Measurements from ENCODE around the gene TPTE2. TPM values are rescaled to one million over a fixed set of nuclear protein-coding genes. Genes with fewer than 3 reads are reported as not detected.

Gene TPTE2
- total RNA-seq, 1 donor from 2014 or later = not detected

- H3K4me3 Mint-ChIP-seq (ENCODE audit: unreplicated experiment) = no peak overlapping the region
- H3K9me3 Mint-ChIP-seq (ENCODE audit: unreplicated experiment) = peaks cover 7% of the 10 kb centered on the region
- H3K27me3 Mint-ChIP-seq (ENCODE audit: unreplicated experiment) = peaks cover 3% of the 10 kb centered on the region
- H3K36me3 Mint-ChIP-seq (ENCODE audit: unreplicated experiment) = no peaks in the 10 kb centered on the region
- no peak for DNase-seq (ENCODE audit: extremely low spot score, unreplicated experiment)
- no peak for TF ChIP-seq CTCF (IDR thresholded peaks at IDR 0.05)
- H3K4me1 Mint-ChIP-seq (ENCODE audit: unreplicated experiment) = peaks cover 3% of the 10 kb centered on the region
- H3K27ac Mint-ChIP-seq (ENCODE audit: unreplicated experiment) = no peak overlapping the region
Measured at GRCh38 chr13:19586904-19587634, 25.7 kb upstream of the TPTE2 start.

- no peak for TF ChIP-seq CTCF (IDR thresholded peaks at IDR 0.05)
- H3K4me1 Mint-ChIP-seq (ENCODE audit: unreplicated experiment) = no peaks in the 10 kb centered on the region
- DNase-seq (ENCODE audit: extremely low spot score, unreplicated experiment) = no peak
- no peak overlapping the region for H3K4me3 Mint-ChIP-seq (ENCODE audit: unreplicated experiment)
- H3K27ac Mint-ChIP-seq (ENCODE audit: unreplicated experiment) = no peak overlapping the region
- H3K9me3 Mint-ChIP-seq (ENCODE audit: unreplicated experiment) = peaks cover 7% of the 10 kb centered on the region
- H3K27me3 Mint-ChIP-seq (ENCODE audit: unreplicated experiment) = peaks cover 3% of the 10 kb centered on the region
- H3K36me3 Mint-ChIP-seq (ENCODE audit: unreplicated experiment) = no peaks in the 10 kb centered on the region
Measured at GRCh38 chr13:19581675-19582074, 20.3 kb upstream of the TPTE2 start.

GRCh38 chr13:19575230-19575629 is 13.9 kb upstream of the TPTE2 start:
- DNase-seq (ENCODE audit: extremely low spot score, unreplicated experiment) = no peak
- no peak for TF ChIP-seq CTCF (IDR thresholded peaks at IDR 0.05)
- Mint-ChIP-seq H3K27me3 (ENCODE audit: unreplicated experiment) (no peaks in the 10 kb centered on the region), H3K4me3 (ENCODE audit: unreplicated experiment) (no peak overlapping the region), H3K4me1 (ENCODE audit: unreplicated experiment) (no peaks in the 10 kb centered on the region), H3K9me3 (ENCODE audit: unreplicated experiment) (no peaks in the 10 kb centered on the region), H3K27ac (ENCODE audit: unreplicated experiment) (no peak overlapping the region), H3K36me3 (ENCODE audit: unreplicated experiment) (no peaks in the 10 kb centered on the region)

GRCh38 chr13:19573120-19573716 is 11.9 kb upstream of the TPTE2 start:
- Mint-ChIP-seq H3K27me3 (ENCODE audit: unreplicated experiment) (no peaks in the 10 kb centered on the region), H3K27ac (ENCODE audit: unreplicated experiment) (no peak overlapping the region)
- TF ChIP-seq CTCF (IDR thresholded peaks at IDR 0.05) = no peak

GRCh38 chr13:19572280-19572679 is 10.9 kb upstream of the TPTE2 start:
- no peaks in the 10 kb centered on the region for H3K9me3 Mint-ChIP-seq (ENCODE audit: unreplicated experiment)
- no peak overlapping the region for H3K27ac Mint-ChIP-seq (ENCODE audit: unreplicated experiment)
- TF ChIP-seq CTCF (IDR thresholded peaks at IDR 0.05) = no peak
- H3K36me3 Mint-ChIP-seq (ENCODE audit: unreplicated experiment) = no peaks in the 10 kb centered on the region
- no peaks in the 10 kb centered on the region for H3K27me3 Mint-ChIP-seq (ENCODE audit: unreplicated experiment)
- no peak overlapping the region for H3K4me3 Mint-ChIP-seq (ENCODE audit: unreplicated experiment)
- no peaks in the 10 kb centered on the region for H3K4me1 Mint-ChIP-seq (ENCODE audit: unreplicated experiment)
- DNase-seq (ENCODE audit: extremely low spot score, unreplicated experiment) = no peak

More at GRCh38 chr13:19573120-19573716, 11.9 kb upstream of the TPTE2 start:
- Mint-ChIP-seq H3K36me3 (ENCODE audit: unreplicated experiment) (no peaks in the 10 kb centered on the region), H3K4me1 (ENCODE audit: unreplicated experiment) (no peaks in the 10 kb centered on the region), H3K4me3 (ENCODE audit: unreplicated experiment) (no peak overlapping the region), H3K9me3 (ENCODE audit: unreplicated experiment) (no peaks in the 10 kb centered on the region)
- DNase-seq (ENCODE audit: extremely low spot score, unreplicated experiment) = no peak

All from osteocyte (in vitro differentiated cells).